WTC11 (cell line): ENCODE data around the gene ATP6V1G1. TPM values are rescaled to one million over a fixed set of nuclear protein-coding genes. Genes with fewer than 3 reads are reported as not detected.

Experiments used
- ATAC-seq: fragments of 200-7000 bp; cut with Tn5 transposase; 2 replicates; pipeline ENCODE4 v1.10.0; 2021; ENCODE audit warnings: mild to moderate bottlenecking, moderate library complexity
- CTCF ChIA-PET: fragments of 300-600 bp; sonication (Branson Sonifier 250); formaldehyde crosslinking; loops from one replicate; lab custom pipeline; 2021; ENCODE audit warnings: antibody characterized with exemption; lab: Charles Lee
- POLR2A ChIA-PET: fragments of 350-600 bp; sonication (Branson Sonifier 250); formaldehyde crosslinking; loops from one replicate; lab custom pipeline; 2021; ENCODE audit warnings: antibody characterized with exemption; lab: Charles Lee
- DNase-seq: peaks from one replicate; pipeline ENCODE4 v3.0.0; 2021; ENCODE audit warnings: low spot score
- H3K27ac Mint-ChIP-seq: 2 replicates; pipeline ENCODE4 v1.8.0; 2021; ENCODE audit warnings: mixed read lengths
- H3K27me3 Mint-ChIP-seq: 2 replicates; pipeline ENCODE4 v1.8.0; 2021; ENCODE audit warnings: low read depth, mild to moderate bottlenecking, moderate library complexity, mixed read lengths
- H3K36me3 Mint-ChIP-seq: 2 replicates; pipeline ENCODE4 v1.8.0; 2021; ENCODE audit warnings: mixed read lengths
- H3K4me1 Mint-ChIP-seq: 2 replicates; pipeline ENCODE4 v1.8.0; 2022; ENCODE audit warnings: mixed read lengths
- H3K4me3 Mint-ChIP-seq: 2 replicates; pipeline ENCODE4 v1.8.0; 2021; ENCODE audit warnings: mild to moderate bottlenecking, moderate library complexity, mixed read lengths
- H3K9me3 Mint-ChIP-seq: 2 replicates; pipeline ENCODE4 v1.8.0; 2021; ENCODE audit warnings: mixed read lengths
- ELF4 ChIP-seq: sonication (generic); formaldehyde crosslinking; IDR thresholded peaks from 2 replicates; pipeline ENCODE4 v1.8.1; 2022; ENCODE audit warnings: low read depth, mild to moderate bottlenecking, moderate library complexity, missing genetic modification reagents
- ETV6 ChIP-seq: sonication (generic); formaldehyde crosslinking; IDR thresholded peaks from 2 replicates; pipeline ENCODE4 v1.8.1; 2022; ENCODE audit warnings: mild to moderate bottlenecking, missing genetic modification reagents
- FOXJ3 ChIP-seq: sonication (generic); formaldehyde crosslinking; IDR thresholded peaks from 2 replicates; pipeline ENCODE4 v1.9.0; 2021; ENCODE audit warnings: missing genetic modification reagents, mild to moderate bottlenecking, borderline replicate concordance
- GTF2I ChIP-seq: fragments of 250-450 bp; sonication (Bioruptor Pico); conservative IDR thresholded peaks from 2 replicates; pipeline ENCODE4 v1.4.0; 2021; ENCODE audit warnings: mild to moderate bottlenecking
- NR2C2 ChIP-seq: sonication (generic); formaldehyde crosslinking; IDR thresholded peaks from 2 replicates; pipeline ENCODE4 v1.8.0; 2022; ENCODE audit warnings: mild to moderate bottlenecking, missing genetic modification reagents
- PRRX2 ChIP-seq: fragments of 250-450 bp; sonication (Bioruptor Pico); IDR thresholded peaks from 2 replicates; pipeline ENCODE4 v1.8.0; 2021; ENCODE audit warnings: mild to moderate bottlenecking
- TEAD1 ChIP-seq: sonication (generic); formaldehyde crosslinking; IDR thresholded peaks from 2 replicates; pipeline ENCODE4 v1.8.0; 2022; ENCODE audit warnings: mild to moderate bottlenecking, missing genetic modification reagents
- TEAD4 ChIP-seq: sonication (generic); formaldehyde crosslinking; IDR thresholded peaks from 2 replicates; pipeline ENCODE4 v1.8.0; 2022; ENCODE audit warnings: mild to moderate bottlenecking, missing genetic modification reagents
- TP53 ChIP-seq: sonication (generic); formaldehyde crosslinking; IDR thresholded peaks from 2 replicates; pipeline ENCODE4 v1.8.1; 2023; ENCODE audit warnings: mild to moderate bottlenecking, missing genetic modification reagents
- ZNF671 ChIP-seq: fragments of 250-450 bp; sonication (Bioruptor Pico); IDR thresholded peaks from 2 replicates; pipeline ENCODE4 v1.8.0; 2021; ENCODE audit warnings: mild to moderate bottlenecking
- total RNA-seq: library from RNA; stranded (reverse); gene quantifications from 3 replicates; pipeline ENCODE4 v1.2.3, GENCODE V29; 2021
- TF ChIP-seq, protein P1 (sequence below): sonication (generic); formaldehyde crosslinking; IDR thresholded peaks from 2 replicates; pipeline ENCODE4 v1.8.1; 2023; ENCODE audit warnings: mild to moderate bottlenecking, missing genetic modification reagents, moderate library complexity
- TF ChIP-seq, protein P2 (sequence below): sonication (generic); formaldehyde crosslinking; IDR thresholded peaks from 2 replicates; pipeline ENCODE4 v1.8.1; 2023; ENCODE audit warnings: mild to moderate bottlenecking, missing genetic modification reagents
- TF ChIP-seq, protein P3 (sequence below): fragments of 250-450 bp; sonication (Bioruptor Pico); IDR thresholded peaks from 2 replicates; pipeline ENCODE4 v1.9.0; 2021; ENCODE audit warnings: mild to moderate bottlenecking, borderline replicate concordance
- TF ChIP-seq, protein P4 (sequence below): sonication (generic); formaldehyde crosslinking; IDR thresholded peaks from 2 replicates; pipeline ENCODE4 v1.8.1; 2022; ENCODE audit warnings: mild to moderate bottlenecking, missing genetic modification reagents, moderate library complexity, borderline replicate concordance
- TF ChIP-seq, protein P5 (sequence below): fragments of 250-450 bp; sonication (Bioruptor Pico); conservative IDR thresholded peaks from 2 replicates; pipeline ENCODE4 v1.9.0; 2021; ENCODE audit warnings: mild to moderate bottlenecking
- TF ChIP-seq, protein P6 (sequence below): sonication (generic); formaldehyde crosslinking; IDR thresholded peaks from 2 replicates; pipeline ENCODE4 v1.8.0; 2023; ENCODE audit warnings: missing genetic modification reagents

The ATP6V1G1 gene
- total RNA-seq, 1 experiment from 2014 or later, result 108 TPM

DNA sequence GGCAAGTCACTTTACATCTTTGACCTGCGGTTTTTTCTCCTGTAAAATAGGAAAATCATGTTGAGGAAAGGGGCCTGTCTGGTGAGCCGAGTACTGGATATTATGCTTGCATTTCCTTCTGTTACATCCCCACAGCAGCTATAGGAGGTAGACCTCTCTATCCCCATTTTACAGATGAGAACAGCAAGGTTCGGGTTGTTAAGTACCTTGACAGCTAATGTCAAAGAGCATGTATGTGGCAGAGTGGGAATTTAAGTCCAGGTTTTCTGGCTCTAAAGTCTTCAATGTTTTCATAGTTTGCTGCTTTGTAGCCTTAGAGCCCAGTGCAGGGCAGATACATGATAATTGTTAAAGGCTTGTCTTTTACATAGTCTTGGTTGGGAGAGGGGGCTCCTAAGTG is 26.4 kb downstream of the ATP6V1G1 start:
- peaks cover 22% of the 10 kb centered on the region for H3K27me3 Mint-ChIP-seq
- no peak overlapping the region for H3K27ac Mint-ChIP-seq
- peaks cover 25% of the 10 kb centered on the region for H3K4me1 Mint-ChIP-seq
- TF ChIP-seq, protein P1, sequence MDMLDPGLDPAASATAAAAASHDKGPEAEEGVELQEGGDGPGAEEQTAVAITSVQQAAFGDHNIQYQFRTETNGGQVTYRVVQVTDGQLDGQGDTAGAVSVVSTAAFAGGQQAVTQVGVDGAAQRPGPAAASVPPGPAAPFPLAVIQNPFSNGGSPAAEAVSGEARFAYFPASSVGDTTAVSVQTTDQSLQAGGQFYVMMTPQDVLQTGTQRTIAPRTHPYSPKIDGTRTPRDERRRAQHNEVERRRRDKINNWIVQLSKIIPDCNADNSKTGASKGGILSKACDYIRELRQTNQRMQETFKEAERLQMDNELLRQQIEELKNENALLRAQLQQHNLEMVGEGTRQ (CRISPR knock-in tag), result no peak
- TF ChIP-seq ZNF671 (CRISPR knock-in tag) (no peak), ELF4 (CRISPR knock-in tag) (no peak), FOXJ3 (CRISPR knock-in tag) (no peak), NR2C2 (CRISPR knock-in tag) (no peak), ETV6 (CRISPR knock-in tag) (no peak), TEAD1 (no peak), TEAD4 (CRISPR knock-in tag) (no peak), GTF2I (CRISPR knock-in tag) (no peak), TP53 (CRISPR knock-in tag) (no peak), PRRX2 (CRISPR knock-in tag) (no peak)
- TF ChIP-seq, protein P2, sequence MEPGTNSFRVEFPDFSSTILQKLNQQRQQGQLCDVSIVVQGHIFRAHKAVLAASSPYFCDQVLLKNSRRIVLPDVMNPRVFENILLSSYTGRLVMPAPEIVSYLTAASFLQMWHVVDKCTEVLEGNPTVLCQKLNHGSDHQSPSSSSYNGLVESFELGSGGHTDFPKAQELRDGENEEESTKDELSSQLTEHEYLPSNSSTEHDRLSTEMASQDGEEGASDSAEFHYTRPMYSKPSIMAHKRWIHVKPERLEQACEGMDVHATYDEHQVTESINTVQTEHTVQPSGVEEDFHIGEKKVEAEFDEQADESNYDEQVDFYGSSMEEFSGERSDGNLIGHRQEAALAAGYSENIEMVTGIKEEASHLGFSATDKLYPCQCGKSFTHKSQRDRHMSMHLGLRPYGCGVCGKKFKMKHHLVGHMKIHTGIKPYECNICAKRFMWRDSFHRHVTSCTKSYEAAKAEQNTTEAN, result no peak
- TF ChIP-seq, protein P3, sequence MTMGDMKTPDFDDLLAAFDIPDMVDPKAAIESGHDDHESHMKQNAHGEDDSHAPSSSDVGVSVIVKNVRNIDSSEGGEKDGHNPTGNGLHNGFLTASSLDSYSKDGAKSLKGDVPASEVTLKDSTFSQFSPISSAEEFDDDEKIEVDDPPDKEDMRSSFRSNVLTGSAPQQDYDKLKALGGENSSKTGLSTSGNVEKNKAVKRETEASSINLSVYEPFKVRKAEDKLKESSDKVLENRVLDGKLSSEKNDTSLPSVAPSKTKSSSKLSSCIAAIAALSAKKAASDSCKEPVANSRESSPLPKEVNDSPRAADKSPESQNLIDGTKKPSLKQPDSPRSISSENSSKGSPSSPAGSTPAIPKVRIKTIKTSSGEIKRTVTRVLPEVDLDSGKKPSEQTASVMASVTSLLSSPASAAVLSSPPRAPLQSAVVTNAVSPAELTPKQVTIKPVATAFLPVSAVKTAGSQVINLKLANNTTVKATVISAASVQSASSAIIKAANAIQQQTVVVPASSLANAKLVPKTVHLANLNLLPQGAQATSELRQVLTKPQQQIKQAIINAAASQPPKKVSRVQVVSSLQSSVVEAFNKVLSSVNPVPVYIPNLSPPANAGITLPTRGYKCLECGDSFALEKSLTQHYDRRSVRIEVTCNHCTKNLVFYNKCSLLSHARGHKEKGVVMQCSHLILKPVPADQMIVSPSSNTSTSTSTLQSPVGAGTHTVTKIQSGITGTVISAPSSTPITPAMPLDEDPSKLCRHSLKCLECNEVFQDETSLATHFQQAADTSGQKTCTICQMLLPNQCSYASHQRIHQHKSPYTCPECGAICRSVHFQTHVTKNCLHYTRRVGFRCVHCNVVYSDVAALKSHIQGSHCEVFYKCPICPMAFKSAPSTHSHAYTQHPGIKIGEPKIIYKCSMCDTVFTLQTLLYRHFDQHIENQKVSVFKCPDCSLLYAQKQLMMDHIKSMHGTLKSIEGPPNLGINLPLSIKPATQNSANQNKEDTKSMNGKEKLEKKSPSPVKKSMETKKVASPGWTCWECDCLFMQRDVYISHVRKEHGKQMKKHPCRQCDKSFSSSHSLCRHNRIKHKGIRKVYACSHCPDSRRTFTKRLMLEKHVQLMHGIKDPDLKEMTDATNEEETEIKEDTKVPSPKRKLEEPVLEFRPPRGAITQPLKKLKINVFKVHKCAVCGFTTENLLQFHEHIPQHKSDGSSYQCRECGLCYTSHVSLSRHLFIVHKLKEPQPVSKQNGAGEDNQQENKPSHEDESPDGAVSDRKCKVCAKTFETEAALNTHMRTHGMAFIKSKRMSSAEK (CRISPR knock-in tag), result no peak
- TF ChIP-seq, protein P4, sequence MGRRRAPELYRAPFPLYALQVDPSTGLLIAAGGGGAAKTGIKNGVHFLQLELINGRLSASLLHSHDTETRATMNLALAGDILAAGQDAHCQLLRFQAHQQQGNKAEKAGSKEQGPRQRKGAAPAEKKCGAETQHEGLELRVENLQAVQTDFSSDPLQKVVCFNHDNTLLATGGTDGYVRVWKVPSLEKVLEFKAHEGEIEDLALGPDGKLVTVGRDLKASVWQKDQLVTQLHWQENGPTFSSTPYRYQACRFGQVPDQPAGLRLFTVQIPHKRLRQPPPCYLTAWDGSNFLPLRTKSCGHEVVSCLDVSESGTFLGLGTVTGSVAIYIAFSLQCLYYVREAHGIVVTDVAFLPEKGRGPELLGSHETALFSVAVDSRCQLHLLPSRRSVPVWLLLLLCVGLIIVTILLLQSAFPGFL (CRISPR knock-in tag), result no peak
- TF ChIP-seq, protein P5, sequence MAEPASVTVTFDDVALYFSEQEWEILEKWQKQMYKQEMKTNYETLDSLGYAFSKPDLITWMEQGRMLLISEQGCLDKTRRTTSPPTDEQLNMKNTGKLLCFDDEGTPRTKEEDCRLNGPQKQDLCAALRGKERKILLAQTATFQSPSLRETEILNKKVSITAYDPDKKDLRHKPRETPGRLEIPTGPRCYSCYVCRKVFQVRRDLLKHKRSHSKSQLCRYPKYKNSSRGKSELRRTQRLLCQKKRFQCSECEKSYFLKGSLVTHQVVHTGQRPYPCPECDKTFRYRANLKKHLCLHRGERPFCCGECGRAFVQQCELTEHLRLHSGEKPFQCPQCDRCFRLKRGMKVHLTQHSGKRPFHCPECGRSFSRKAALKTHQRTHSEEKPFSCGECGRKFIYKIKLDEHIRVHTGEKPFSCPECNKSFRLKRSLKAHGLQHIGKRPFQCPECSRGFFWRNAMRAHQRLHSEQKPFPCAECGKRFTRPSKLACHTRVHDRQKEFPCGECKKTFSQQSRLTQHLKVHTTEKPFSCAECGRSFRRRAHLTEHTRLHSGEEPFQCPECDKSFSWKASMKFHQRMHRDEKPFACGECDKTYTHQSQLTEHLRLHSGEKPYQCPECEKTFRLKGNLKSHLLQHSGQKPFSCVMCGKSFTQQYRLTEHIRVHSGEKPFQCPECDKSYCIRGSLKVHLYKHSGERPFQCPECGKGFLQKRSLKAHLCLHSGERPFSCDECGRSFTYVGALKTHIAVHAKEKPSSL (CRISPR knock-in tag), result no peak
- TF ChIP-seq, protein P6, sequence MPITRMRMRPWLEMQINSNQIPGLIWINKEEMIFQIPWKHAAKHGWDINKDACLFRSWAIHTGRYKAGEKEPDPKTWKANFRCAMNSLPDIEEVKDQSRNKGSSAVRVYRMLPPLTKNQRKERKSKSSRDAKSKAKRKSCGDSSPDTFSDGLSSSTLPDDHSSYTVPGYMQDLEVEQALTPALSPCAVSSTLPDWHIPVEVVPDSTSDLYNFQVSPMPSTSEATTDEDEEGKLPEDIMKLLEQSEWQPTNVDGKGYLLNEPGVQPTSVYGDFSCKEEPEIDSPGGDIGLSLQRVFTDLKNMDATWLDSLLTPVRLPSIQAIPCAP (CRISPR knock-in tag), result no peak
- ChIA-PET CTCF (interaction anchor here (0.8 to 4.4 kb wide), 4 partner anchors 22 to 208 kb away, joined by 3 to 34 read pairs (median 4); partner anchors contain the start of gene ATP6V1G1), POLR2A (no interaction called here)
- no peaks in the 10 kb centered on the region for H3K9me3 Mint-ChIP-seq
- no peak overlapping the region for H3K4me3 Mint-ChIP-seq
- no peak for DNase-seq
- peaks cover 8% of the 10 kb centered on the region for H3K36me3 Mint-ChIP-seq
- ATAC-seq, result no peak
